ENCODE measurements around the gene COL9A3.

Gene COL9A3

GRCh38 chr20:62811320-62811719 lies 5.5 kb upstream of the COL9A3 start:
- no peak for DNase-seq (ENCODE audit: low read depth)

GRCh38 chr20:62811720-62812119 lies 5.1 kb upstream of the COL9A3 start:
- no peak for DNase-seq (ENCODE audit: low read depth)

GRCh38 chr20:62812181-62812906 lies 4.5 kb upstream of the COL9A3 start:
- no peak for DNase-seq (ENCODE audit: low read depth)

- no peak for DNase-seq (ENCODE audit: low read depth)
These were observed 4.0 kb upstream of the COL9A3 start for GRCh38 chr20:62812907-62813200.

- DNase-seq (ENCODE audit: low read depth), result no peak
These were observed 3.3 kb upstream of the COL9A3 start for GRCh38 chr20:62813588-62813987.

GRCh38 chr20:62814060-62814708 lies 2.7 kb upstream of the COL9A3 start:
- DNase-seq (ENCODE audit: low read depth), result no peak

- DNase-seq (ENCODE audit: low read depth), result no peak
These were observed 2.2 kb upstream of the COL9A3 start for GRCh38 chr20:62814709-62815065.

GRCh38 chr20:62815066-62815991 lies 1.5 kb upstream of the COL9A3 start:
- peak; percentile 68 for DNase-seq (ENCODE audit: low read depth)

GRCh38 chr20:62816031-62816883 lies 593 bp upstream of the COL9A3 start:
- DNase-seq (ENCODE audit: low read depth), result peak; percentile 32

- DNase-seq (ENCODE audit: low read depth), result no peak
These were observed 1.2 kb downstream of the COL9A3 start for GRCh38 chr20:62817975-62818591.

- DNase-seq (ENCODE audit: low read depth), result peak; percentile 42
These were observed 2.0 kb downstream of the COL9A3 start for GRCh38 chr20:62818592-62819493.

- DNase-seq (ENCODE audit: low read depth), result peak; percentile 51
These were observed 2.8 kb downstream of the COL9A3 start for GRCh38 chr20:62819494-62820174.

GRCh38 chr20:62820208-62820961 lies 3.5 kb downstream of the COL9A3 start:
- DNase-seq (ENCODE audit: low read depth), result no peak

GRCh38 chr20:62820962-62821725 lies 4.3 kb downstream of the COL9A3 start:
- DNase-seq (ENCODE audit: low read depth), result no peak

GRCh38 chr20:62821726-62822210 lies 4.9 kb downstream of the COL9A3 start:
- DNase-seq (ENCODE audit: low read depth), result no peak

GRCh38 chr20:62822239-62822787 lies 5.5 kb downstream of the COL9A3 start:
- DNase-seq (ENCODE audit: low read depth), result no peak

GRCh38 chr20:62822788-62823651 lies 6.2 kb downstream of the COL9A3 start:
- peak; percentile 33 for DNase-seq (ENCODE audit: low read depth)

Measured in EH (cell line).